ENCODE results near the gene CDK14. TPM values are rescaled to one million over a fixed set of nuclear protein-coding genes. Genes with fewer than 3 reads are reported as not detected.
"Not testable (repeated sequence)": the region's sequence is repeated elsewhere in the genome, so short reads cannot be mapped to it uniquely, and the experiment has no call there.

CDK14 gene
- total and polyA plus RNA-seq, 4 donors: 4.2 to 12.4 (median 7.4) TPM

DNA sequence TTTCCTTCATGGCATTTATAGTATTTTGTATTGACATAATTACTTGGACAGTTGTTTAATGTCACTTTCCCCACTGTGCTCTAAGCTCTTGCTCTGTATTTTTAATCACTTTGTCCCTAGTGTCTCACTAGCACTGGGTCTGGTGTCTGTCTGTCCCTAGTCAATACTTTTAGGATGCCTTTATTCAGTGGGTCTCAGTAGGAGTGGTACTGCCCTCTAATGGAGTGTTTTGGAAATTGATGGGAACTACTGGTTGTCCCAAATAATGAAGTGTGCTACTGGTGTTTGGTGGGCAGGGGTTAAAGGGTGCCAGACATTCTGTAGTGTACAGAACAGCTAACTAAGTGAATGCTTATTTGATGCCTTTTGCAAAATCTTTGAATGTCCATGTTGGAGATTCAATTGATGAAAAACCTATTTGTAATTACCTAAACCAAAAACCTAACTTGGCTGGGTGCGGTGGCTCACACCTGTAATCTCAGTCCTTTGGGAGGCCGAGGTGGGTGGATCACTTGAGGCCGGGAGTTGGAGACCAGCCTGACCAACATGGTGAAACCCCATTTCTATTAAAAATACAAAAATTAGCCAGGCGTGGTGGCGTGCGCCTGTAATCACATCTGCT lies 33.3 kb downstream of the CDK14 start:
- H3K9me3 ChIP-seq (ENCODE audit: control insufficient read depth in 4 of 4, low read length in 3 of 4): no peaks in the 10 kb centered on the region
- no peaks in the 10 kb centered on the region for H3K36me3 ChIP-seq (ENCODE audit: control insufficient read depth in 4 of 4, insufficient read depth in 3 of 4, low read depth in 1 of 4, low read length in 3 of 4)
- 94% methylated on average over 6 of the region's 6 CpGs for WGBS
- H3K4me3 ChIP-seq (ENCODE audit: low read depth in 1 of 3, low read length in 3 of 3): no peak overlapping the region
- TF ChIP-seq FOXA2 (IDR thresholded peaks at IDR 0.05): no peak
- peak; percentile 94 to 96 for TF ChIP-seq RAD21 (IDR thresholded peaks at IDR 0.05)
- peak; percentile 75 for TF ChIP-seq CTCF (IDR thresholded peaks at IDR 0.05; ENCODE audit: low read depth, low read length, missing input control)
- TF ChIP-seq YY1 (IDR thresholded peaks at IDR 0.05): no peak
- no peaks in the 10 kb centered on the region for H3K27me3 ChIP-seq (ENCODE audit: control insufficient read depth in 4 of 4, insufficient read depth in 4 of 4, low read length in 3 of 4)
- no peak overlapping the region for H3K9ac ChIP-seq (ENCODE audit: low read depth in 1 of 2, low read length in 2 of 2)
- H3K27ac ChIP-seq (ENCODE audit: low read depth in 1 of 2, low read length in 2 of 2): no peak overlapping the region
- no peak for DNase-seq (ENCODE audit: low spot score)
- peaks cover 0 to 7% (median 1%) of the 10 kb centered on the region in 4 donors for H3K4me1 ChIP-seq (ENCODE audit: control insufficient read depth in 4 of 4, insufficient read depth in 4 of 4, low read length in 3 of 4)

- H3K4me3 ChIP-seq (ENCODE audit: low read depth in 1 of 3, low read length in 3 of 3): no peak overlapping the region
- WGBS: 95% methylated on average over 3 of the region's 3 CpGs
- H3K9ac ChIP-seq (ENCODE audit: low read depth in 1 of 2, low read length in 2 of 2): no peak overlapping the region
- no peaks in the 10 kb centered on the region for H3K9me3 ChIP-seq (ENCODE audit: control insufficient read depth in 4 of 4, low read length in 3 of 4)
- H3K27me3 ChIP-seq (ENCODE audit: control insufficient read depth in 4 of 4, insufficient read depth in 4 of 4, low read length in 3 of 4): no peaks in the 10 kb centered on the region
- no peak for DNase-seq (ENCODE audit: low spot score)
- no peak overlapping the region for H3K27ac ChIP-seq (ENCODE audit: low read depth in 1 of 2, low read length in 2 of 2)
- no peaks in the 10 kb centered on the region for H3K36me3 ChIP-seq (ENCODE audit: control insufficient read depth in 4 of 4, insufficient read depth in 3 of 4, low read depth in 1 of 4, low read length in 3 of 4)
- TF ChIP-seq JUND (IDR thresholded peaks at IDR 0.05) (no peak), GABPA (IDR thresholded peaks at IDR 0.05 in 1 of 2, conservative IDR thresholded peaks at IDR 0.05 in 1 of 2) (no peak), RXRA (IDR thresholded peaks at IDR 0.05) (no peak), TAF1 (conservative IDR thresholded peaks at IDR 0.05) (no peak), HNF4A (conservative IDR thresholded peaks at IDR 0.05) (no peak), EGR1 (IDR thresholded peaks at IDR 0.05; ENCODE audit: low read depth in 2 of 2) (no peak), FOXA2 (IDR thresholded peaks at IDR 0.05) (no peak), YY1 (IDR thresholded peaks at IDR 0.05) (no peak)
- TF ChIP-seq, protein P1, sequence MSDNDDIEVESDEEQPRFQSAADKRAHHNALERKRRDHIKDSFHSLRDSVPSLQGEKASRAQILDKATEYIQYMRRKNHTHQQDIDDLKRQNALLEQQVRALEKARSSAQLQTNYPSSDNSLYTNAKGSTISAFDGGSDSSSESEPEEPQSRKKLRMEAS (IDR thresholded peaks at IDR 0.05): no peak
- peaks cover 0 to 7% (median under 1%) of the 10 kb centered on the region in 4 donors for H3K4me1 ChIP-seq (ENCODE audit: control insufficient read depth in 4 of 4, insufficient read depth in 4 of 4, low read length in 3 of 4)
Observed at GRCh38 chr7:90631502-90631901, 35.4 kb downstream of the CDK14 start.

DNA sequence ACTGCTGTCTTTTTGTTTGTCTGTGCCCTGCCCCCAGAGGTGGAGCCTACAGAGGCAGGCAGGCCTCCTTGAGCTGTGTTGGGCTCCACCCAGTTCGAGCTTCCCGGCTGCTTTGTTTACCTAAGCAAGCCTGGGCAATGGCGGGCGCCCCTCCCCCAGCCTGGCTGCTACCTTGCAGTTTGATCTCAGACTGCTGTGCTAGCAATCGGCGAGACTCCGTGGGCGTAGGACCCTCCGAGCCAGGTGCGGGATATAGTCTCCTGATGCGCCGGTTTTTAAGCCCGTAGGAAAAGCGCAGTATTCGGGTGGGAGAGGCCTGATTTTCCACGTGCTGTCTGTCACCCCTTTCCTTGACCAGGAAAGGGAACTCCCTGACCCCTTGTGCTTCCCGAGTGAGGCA lies 43.6 kb downstream of the CDK14 start:
- not testable (repeated sequence) for H3K36me3 ChIP-seq (ENCODE audit: control insufficient read depth in 4 of 4, insufficient read depth in 3 of 4, low read depth in 1 of 4, low read length in 3 of 4); H3K9ac ChIP-seq (ENCODE audit: low read depth in 1 of 2, low read length in 2 of 2); DNase-seq (ENCODE audit: low spot score); H3K27ac ChIP-seq (ENCODE audit: low read depth in 1 of 2, low read length in 2 of 2); H3K9me3 ChIP-seq (ENCODE audit: control insufficient read depth in 4 of 4, low read length in 3 of 4); H3K4me1 ChIP-seq (ENCODE audit: control insufficient read depth in 4 of 4, insufficient read depth in 4 of 4, low read length in 3 of 4); H3K4me3 ChIP-seq (ENCODE audit: low read depth in 1 of 3, low read length in 3 of 3); H3K27me3 ChIP-seq (ENCODE audit: control insufficient read depth in 4 of 4, insufficient read depth in 4 of 4, low read length in 3 of 4)
- 90% methylated on average over 16 of the region's 17 CpGs for WGBS

DNA sequence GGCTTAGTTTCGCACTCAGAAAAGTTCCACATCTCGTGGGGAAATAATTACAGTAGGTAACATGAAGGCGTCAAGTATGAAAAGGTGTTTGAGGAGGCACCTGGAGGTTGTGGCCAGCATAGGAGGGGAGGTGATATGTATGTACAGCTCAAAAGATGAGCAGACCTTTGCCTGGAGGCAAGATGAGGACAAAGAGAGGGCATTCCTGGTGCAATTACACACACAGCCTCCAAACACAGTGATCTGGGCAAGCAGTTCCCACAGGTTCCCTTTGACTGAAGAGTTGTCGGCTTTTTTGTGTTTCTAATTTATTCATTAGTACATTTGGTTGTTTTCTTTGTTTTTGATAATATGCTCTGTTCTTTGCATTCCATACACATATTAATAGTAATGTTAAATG lies 46.9 kb downstream of the CDK14 start:
- WGBS: 93% methylated on average over 4 of the region's 4 CpGs
- no peak for TF ChIP-seq YY1 (IDR thresholded peaks at IDR 0.05)
- no peak for TF ChIP-seq RXRA (IDR thresholded peaks at IDR 0.05)
- no peak for TF ChIP-seq HNF4A (conservative IDR thresholded peaks at IDR 0.05)
- no peaks in the 10 kb centered on the region for H3K4me1 ChIP-seq (ENCODE audit: control insufficient read depth in 4 of 4, insufficient read depth in 4 of 4, low read length in 3 of 4)

More for the DNA sequence above, 46.9 kb downstream of the CDK14 start:
- DNase-seq (ENCODE audit: low spot score): no peak
- Histone ChIP-seq H3K27ac (ENCODE audit: low read depth in 1 of 2, low read length in 2 of 2) (no peak overlapping the region), H3K9me3 (ENCODE audit: control insufficient read depth in 4 of 4, low read length in 3 of 4) (no peaks in the 10 kb centered on the region), H3K4me3 (ENCODE audit: low read depth in 1 of 3, low read length in 3 of 3) (no peak overlapping the region), H3K27me3 (ENCODE audit: control insufficient read depth in 4 of 4, insufficient read depth in 4 of 4, low read length in 3 of 4) (no peaks in the 10 kb centered on the region), H3K9ac (ENCODE audit: low read depth in 1 of 2, low read length in 2 of 2) (no peak overlapping the region), H3K36me3 (ENCODE audit: control insufficient read depth in 4 of 4, insufficient read depth in 3 of 4, low read depth in 1 of 4, low read length in 3 of 4) (no peaks in the 10 kb centered on the region)
